ENCODE results near the gene ZMAT3.
A peak's percentile ranks its signal among the peaks of the same experiment; 100 is the strongest.
"Not testable (repeated sequence)": the region's sequence is repeated elsewhere in the genome, so short reads cannot be mapped to it uniquely, and the experiment has no call there.

ZMAT3 gene

DNA sequence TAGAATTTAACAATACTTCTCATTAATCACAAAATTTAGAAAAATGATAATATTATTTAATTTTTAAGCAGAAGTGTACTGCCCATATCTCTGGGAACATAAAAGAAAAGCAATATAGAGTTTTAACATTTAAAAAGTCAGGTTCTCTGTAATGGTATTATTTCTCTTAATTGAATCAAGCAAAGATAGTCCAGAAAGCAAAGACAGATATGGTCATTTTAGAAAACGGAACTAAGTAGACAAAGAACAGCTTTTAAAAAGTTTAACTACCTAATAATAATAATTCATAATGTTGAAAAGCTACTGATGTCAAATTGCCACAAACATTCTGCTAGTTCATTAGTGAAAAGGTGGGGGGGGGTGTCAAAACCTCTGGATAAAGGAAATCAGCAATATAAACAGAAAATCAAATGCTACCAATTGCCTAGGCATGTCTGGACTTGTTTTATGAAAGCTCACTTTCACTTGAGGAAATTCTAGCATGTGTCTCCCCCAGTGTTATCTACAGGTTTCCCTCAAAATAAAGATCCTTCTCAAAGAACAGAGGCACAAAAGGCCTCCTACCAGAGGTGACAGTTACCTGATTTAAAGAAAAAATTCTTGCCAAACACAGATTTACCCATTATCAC, 1.7 kb downstream of the ZMAT3 start:
- DNase-seq (ENCODE audit: low spot score) = no peak

- DNase-seq (ENCODE audit: low spot score) = peak; percentile 19
These were observed 2.7 kb downstream of the ZMAT3 start for GRCh38 chr3:179068779-179069530.

GRCh38 chr3:179067839-179068238, 3.8 kb downstream of the ZMAT3 start:
- no peak for DNase-seq (ENCODE audit: low spot score)

DNA sequence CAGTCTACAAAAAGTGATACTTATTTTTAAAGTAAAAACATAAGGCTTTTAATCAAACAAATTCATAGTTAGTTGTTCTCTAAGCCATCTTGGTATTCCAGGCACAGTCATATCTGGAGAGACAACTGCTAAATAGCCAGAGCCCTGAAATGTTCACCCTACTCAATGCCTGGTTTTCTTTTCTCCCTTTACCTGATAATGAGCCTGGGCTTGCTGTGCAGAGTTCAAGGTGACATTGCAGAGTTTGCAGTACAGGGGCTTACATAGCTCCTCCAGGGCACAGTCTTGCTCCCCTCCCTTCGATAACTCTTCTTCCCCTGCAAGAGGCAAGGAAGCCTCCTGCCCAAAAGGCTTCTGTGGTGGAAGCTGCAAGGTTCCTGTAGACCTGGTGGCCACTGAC, 4.3 kb downstream of the ZMAT3 start:
- DNase-seq (ENCODE audit: low spot score) = no peak

DNA sequence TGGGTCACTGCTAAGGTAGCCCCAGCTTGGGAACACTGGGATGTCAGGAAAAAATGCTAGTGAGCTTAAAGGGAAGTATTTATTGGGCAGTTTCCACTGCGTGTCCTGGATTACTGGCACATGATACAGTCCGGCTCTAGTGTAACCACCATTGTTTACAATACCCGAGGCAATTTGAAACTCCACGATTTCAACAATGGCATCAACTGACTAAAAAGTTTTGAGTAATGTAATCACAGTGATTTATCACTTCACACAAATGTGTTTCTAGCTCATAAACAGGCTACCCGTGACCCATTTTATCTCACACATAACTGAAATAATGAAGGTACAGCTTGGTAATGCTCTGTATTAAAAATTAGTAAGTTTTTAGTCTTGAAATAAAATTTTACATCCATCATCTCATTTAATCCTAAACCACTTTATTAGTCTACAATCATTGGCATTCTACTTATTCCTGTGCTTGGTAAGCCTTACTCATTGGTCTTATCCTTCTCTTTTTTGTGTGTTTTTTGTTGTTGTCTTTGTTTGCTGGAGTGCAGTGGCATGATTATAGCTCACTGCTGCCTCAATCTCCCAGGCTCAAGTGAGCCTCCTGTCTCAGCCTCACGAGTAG, 7.6 kb downstream of the ZMAT3 start:
- DNase-seq (ENCODE audit: low spot score) = no peak

DNA sequence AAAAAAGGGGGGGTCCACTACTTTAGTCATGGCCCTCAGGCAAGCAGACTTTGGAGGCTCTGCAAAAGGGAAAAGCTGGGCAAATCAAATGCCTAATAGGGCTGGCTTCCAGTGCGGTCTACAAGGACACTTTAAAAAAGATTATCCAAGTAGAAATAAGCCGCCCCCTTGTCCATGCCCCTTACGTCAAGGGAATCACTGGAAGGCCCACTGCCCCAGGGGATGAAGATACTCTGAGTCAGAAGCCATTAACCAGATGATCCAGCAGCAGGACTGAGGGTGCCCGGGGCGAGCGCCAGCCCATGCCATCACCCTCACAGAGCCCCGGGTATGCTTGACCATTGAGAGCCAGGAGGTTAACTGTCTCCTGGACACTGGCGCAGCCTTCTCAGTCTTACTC, 15.3 kb downstream of the ZMAT3 start:
- no peak for DNase-seq (ENCODE audit: low spot score)

DNA sequence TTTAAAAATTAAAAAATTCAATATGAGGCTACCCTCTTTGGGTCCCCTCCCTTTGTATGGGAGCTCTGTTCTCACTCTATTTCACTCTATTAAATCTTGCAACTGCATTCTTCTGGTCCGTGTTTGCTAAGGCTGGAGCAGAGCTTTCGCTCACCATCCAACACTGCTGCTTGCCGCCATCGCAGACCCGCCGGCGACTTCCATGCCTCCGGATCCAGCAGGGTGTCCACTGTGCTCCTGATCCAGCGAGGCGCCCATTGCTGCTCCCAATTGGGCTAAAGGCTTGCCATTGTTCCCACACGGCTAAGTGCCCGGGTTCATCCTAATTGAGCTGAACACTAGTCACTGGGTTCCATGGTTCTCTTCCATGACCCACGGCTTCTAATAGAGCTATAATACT, 17.0 kb downstream of the ZMAT3 start:
- DNase-seq (ENCODE audit: low spot score) = not testable (repeated sequence)

DNA sequence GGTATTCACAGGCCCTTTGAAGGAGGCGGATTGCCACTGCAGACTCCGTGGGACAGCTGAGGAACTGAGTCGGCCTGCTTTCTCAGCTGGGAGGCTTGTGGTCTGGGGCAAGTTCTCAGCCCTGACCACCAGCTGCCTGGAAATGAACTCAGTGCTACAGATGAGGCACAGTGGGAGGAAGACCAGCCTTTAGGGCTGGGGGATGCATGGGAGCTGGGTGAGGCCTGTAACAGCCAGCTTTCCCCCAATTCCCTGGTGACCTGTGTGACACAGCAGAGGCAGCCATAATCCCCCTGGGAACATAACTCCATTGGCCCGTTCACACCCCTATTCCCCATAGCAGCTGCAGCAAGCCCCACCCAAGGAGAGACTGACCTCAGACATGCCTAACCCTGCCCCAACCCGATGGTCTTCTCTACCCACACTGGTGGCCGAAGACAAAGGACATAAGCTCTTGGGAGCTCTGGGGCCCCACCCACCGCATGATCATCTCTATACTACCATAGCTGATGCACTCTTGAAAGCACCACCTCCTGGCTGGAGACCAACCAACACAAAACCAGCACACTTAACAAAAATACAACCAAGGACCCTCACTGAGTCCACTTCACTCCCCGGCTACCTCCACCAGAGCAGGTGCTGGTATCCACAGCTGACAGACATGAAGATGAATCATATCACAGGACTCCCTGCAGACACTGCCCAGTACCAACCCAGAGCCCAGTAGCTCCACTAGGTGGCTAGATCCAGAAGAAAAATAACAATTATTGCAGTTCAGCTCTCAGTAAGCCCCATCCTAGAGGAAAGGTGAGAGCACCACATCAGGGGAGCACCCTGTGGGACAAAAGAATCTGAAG, 24.9 kb downstream of the ZMAT3 start:
- DNase-seq (ENCODE audit: low spot score) = no peak

DNA sequence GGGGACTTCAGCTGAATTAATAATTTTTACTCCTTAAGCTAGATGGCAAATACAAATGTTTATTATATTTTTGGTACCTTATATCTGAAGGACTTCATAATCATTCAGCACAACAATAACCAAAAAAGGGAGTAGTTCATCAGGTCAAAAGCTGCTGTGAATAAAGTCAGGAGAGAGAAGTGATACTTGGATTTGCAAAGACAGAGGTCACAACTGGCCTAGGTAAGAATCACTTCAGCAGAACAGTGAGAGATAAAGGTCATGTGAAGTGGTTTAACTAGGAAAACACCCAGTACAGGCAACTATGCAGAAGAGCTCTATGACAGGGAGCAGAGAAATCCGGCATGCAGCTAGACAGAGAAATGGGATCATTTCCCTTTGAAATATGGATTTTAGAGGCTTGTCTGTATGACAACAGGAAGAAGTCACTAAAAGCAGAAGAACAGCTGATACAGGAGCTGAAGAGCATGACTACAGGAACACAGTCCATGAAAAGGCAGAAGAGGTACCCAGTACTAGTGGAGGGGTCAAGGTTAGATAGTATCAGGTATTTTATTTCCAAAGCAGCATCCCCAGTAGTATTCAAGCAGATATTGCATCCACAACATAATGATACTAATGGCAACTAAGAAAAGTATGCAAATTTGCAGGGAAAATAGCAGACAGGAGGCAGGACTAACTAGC, 25.7 kb downstream of the ZMAT3 start:
- no peak for DNase-seq (ENCODE audit: low spot score)

DNA sequence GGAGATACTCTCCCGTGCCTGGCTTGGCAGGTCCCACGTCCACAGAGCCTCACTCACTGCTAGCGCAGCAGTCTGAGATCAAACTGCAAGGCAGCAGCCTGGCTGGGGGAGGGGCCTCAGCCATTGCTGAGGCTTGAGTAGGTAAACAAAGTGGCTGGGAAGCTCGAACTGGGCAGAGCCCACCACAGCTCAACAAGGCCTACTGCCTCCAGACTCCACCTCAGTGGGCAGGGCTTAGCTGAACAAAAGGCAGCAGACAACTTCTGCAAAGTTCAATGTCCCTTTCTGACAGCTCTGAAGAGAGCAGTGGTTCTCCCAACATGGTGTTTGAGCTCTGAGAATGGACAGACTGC, 32.7 kb downstream of the ZMAT3 start:
- not testable (repeated sequence) for DNase-seq (ENCODE audit: low spot score)

- DNase-seq (ENCODE audit: low spot score) = no peak
These were observed 33.3 kb downstream of the ZMAT3 start for GRCh38 chr3:179038216-179038898.

- no peak for DNase-seq (ENCODE audit: low spot score)
These were observed 34.3 kb downstream of the ZMAT3 start for GRCh38 chr3:179037351-179037750.

DNA sequence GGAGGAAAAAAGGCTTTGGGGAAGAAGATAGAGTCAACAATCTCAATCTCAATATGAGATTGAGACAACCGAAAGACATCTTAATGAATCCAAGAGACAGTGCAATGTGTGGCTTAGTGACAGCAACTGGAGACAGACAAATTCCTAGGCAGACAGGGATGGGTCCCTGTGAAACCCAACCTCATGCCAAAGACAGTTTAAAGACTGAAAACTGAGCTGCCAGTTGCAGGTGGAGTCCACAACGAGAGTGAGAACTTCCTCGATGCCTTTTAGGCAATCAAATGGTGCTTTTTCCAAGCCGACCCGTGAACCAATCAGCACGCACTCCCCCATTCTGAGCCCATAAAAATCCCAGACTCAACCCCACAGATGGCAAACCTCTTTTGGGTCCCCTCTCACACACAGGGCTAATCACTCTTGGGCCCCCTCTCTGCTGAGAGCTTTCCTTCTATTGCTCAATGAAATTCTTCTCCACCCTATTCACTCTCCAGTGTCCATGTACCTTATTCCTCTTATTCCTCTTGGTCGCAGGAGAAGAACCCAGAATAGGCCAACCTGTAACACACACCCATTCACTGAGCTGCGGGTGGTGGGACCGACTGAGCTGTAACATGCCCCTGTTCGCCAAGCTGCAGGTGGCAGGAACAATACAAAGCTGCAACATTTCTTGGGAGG, 34.8 kb downstream of the ZMAT3 start:
- DNase-seq (ENCODE audit: low spot score) = no peak

- no peak for DNase-seq (ENCODE audit: low spot score)
These were observed 35.4 kb downstream of the ZMAT3 start for GRCh38 chr3:179036226-179036625.

- no peak for DNase-seq (ENCODE audit: low spot score)
These were observed 36.4 kb downstream of the ZMAT3 start for GRCh38 chr3:179035232-179035631.

DNA sequence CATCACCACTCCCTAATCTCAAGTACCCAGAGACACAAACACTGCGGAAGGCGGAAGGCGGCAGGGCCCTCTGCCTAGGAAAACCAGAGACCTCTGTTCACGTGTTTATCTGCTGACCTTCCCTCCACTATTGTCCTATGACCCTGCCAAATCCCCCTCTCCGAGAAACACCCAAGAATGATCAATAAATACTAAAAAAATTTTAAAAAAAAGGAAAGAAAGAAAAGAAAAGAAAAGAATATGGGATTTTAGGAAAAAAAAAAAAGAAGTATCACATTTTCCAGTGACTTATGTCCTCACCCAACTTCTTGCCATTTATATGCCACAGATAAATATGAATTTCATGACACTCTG, 38.3 kb downstream of the ZMAT3 start:
- DNase-seq (ENCODE audit: low spot score) = not testable (repeated sequence)

DNA sequence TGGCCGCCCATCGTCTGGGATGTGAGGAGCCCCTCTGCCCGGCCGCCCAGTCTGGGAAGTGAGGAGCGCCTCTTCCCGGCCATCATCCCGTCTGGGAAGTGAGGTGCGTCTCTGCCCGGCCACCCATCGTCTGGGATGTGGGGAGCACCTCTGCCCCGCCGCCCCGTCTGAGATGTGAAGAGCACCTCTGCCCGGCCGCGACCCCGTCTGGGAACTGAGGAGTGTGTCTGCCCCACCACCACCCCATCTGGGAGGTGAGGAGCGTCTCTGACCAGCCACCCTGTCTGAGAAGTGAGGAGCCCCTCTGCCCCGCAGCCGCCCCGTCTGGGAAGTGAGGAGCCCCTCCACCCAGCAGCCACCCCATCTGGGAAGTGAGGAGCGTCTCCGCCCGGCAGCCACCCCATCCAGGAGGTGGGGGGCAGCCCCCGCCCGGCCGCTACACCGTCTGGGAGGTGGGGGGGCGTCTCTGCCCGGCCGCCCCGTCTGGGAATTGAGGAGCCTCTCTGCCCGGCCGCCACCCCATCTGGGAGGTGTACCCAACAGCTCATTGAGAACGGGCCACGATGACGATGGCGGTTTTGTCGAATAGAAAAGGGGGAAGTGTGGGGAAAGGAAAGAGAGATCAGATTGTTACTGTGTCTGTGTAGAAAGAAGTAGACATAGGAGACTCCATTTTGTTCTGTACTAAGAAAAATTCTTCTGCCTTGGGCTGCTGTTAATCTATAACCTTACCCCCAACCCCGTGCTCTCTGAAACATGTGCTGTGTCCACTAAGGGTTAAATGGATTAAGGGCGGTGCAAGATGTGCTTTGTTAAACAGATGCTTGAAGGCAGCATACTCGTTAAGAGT, 38.9 kb downstream of the ZMAT3 start:
- DNase-seq (ENCODE audit: low spot score) = not testable (repeated sequence)

- DNase-seq (ENCODE audit: low spot score) = no peak
These were observed 42.5 kb downstream of the ZMAT3 start for GRCh38 chr3:179029096-179029495.

DNA sequence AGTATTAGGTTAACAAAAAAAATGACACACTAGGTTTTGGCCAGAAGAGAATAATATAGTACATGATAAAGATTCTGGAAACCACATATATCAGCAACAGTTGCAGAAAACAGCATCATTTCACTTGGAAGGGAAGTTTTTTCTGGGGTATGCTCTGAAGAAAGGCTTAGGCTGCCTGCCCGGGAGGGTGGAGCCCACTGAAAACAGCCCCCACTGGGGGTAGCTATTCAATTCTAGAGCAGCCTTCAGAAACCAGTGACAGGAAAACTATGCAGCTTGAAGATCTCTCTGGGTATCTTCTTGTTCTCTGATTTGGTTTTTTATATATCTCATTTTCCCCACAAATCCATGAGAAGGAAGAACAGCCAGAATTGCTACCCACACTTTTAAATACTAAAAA, 43.2 kb downstream of the ZMAT3 start:
- no peak for DNase-seq (ENCODE audit: low spot score)
